ENCODE results near the gene BMI1. TPM values are rescaled to one million over a fixed set of nuclear protein-coding genes. Genes with fewer than 3 reads are reported as not detected.
"Not testable (repeated sequence)": the region's sequence is repeated elsewhere in the genome, so short reads cannot be mapped to it uniquely, and the experiment has no call there.

Gene BMI1
- 10 to 100 TPM; 15.5 to 35.5 (median 25.0) TPM for polyA plus RNA-seq

DNA sequence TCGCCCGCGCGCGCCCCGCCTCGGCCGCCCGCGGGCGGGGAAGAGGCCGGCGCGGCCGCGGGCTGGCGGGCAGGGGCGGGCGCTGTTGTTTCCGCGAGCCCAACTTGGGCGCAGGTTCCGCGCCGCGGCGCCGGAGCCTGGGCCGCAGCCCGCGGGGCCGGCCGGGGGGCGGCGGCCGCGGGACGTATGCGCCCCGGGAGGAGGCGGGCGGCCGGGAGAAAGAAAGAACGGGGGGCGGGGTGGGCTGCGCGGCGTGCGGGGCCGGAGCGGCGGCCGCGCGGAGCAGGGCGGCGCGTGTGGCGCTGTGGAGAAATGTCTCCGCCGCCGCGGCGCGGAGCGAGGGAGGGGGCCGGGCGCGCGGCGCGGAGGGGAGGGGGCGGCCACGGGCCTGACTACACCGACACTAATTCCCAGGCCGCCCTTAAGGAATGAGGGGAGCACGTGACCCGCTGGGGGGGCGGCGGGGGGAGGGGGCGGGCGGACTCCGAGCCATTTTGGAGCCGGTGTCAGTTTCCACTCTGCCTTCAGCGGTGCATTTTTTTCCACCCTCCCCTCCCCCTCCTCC is at the start of gene BMI1:
BMI1 (plus strand) TSS at position 509 of the 565 bp plus-strand sequence. CDS start 5,351 bp downstream, outside the sequence.
- H3K27ac ChIP-seq (ENCODE audit: low read depth, low read length) = peak within 1 kb of the TSS; percentile 46
- 0 to 1% (median 0%) methylated on average over 23 to 73 of the region's 85 CpGs for WGBS, 3 donors

DNA sequence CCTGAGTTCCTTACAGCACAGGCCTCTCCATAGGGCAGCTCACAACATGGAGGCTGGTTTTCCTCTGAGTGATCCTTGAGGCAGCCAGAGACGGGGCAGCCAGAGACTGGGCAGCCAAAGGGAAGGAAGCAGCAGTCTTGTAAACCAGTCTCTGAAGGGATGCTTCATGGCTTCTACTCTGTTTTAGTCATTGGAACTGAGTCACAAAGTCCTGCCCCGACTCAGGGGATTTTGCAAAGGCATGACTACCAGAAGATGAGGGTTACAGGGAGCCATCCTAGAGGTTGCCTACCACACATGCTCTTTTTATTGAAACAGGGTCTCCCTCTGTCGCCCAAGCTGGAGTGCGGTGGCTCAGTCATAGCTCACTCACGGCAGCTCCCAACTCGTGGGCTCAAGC is 49.1 kb upstream of the BMI1 start:
- WGBS, 3 donors = 90 to 93% (median 91%) methylated on average over 6 of the region's 6 CpGs

GRCh38 chr10:22278441-22278782 is 42.5 kb upstream of the BMI1 start:
- WGBS, 3 donors = 95 to 99% (median 96%) methylated on average over 4 of the region's 4 CpGs
- no peak overlapping the region for H3K27ac ChIP-seq (ENCODE audit: low read depth, low read length)

More for the DNA sequence above, 49.1 kb upstream of the BMI1 start:
- no peak overlapping the region for H3K27ac ChIP-seq (ENCODE audit: low read depth, low read length)

- 55 to 65% (median 64%) methylated on average over 6 of the region's 6 CpGs for WGBS, 3 donors
- no peak overlapping the region for H3K27ac ChIP-seq (ENCODE audit: low read depth, low read length)
Measured at GRCh38 chr10:22280078-22280477, 40.8 kb upstream of the BMI1 start.

DNA sequence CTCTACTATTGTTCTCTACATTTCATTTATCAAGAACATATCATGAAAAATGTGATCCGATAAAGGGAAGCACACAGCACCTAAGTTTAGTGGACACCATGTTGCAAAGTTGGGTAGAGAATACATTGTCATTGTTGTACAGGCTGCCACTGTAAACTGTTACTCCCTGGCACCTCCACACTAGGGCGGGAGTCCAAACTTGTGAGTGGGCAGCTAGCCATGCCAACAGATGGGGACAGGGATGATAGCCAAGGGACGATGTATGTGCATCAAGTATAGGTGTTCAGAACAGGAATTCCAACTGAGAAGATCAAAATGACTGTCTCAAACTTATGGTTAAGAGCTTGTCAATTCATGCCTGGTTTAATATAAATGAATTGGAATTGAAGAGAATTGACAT is 35.8 kb upstream of the BMI1 start:
- WGBS, 3 donors = 72 to 94% (median 82%) methylated on average over 3 of the region's 3 CpGs
- no peak overlapping the region for H3K27ac ChIP-seq (ENCODE audit: low read depth, low read length)

- no peak overlapping the region for H3K27ac ChIP-seq (ENCODE audit: low read depth, low read length)
- 89 to 90% (median 90%) methylated on average over 3 of the region's 3 CpGs for WGBS, 3 donors
Measured at GRCh38 chr10:22293747-22294404, 27.0 kb upstream of the BMI1 start.

GRCh38 chr10:22294694-22295093 is 26.2 kb upstream of the BMI1 start:
- WGBS, 3 donors = 26 to 52% (median 46%) methylated on average over 2 of the region's 2 CpGs
- H3K27ac ChIP-seq (ENCODE audit: low read depth, low read length) = no peak overlapping the region

DNA sequence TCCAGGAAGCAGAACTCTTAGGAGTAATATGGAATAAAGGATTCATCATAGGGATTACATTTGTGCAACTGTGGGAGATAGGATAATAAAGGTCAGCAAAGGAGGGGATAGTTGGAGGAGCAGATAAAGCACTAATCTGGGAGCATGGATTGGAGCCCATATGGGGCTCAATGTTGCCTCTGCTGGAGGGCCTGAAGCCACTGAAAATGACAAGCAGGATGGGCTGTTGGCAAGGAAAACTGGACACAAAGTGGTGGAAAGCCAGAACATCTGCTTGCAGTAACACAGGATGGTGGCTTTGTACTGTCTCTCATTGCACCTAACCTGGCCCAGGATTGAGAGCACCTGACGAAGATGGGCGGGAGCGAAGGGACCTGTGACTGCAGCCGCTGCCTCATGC is 19.7 kb upstream of the BMI1 start:
- no peak overlapping the region for H3K27ac ChIP-seq (ENCODE audit: low read depth, low read length)
- WGBS, 3 donors = 96 to 97% (median 96%) methylated on average over 4 of the region's 4 CpGs

DNA sequence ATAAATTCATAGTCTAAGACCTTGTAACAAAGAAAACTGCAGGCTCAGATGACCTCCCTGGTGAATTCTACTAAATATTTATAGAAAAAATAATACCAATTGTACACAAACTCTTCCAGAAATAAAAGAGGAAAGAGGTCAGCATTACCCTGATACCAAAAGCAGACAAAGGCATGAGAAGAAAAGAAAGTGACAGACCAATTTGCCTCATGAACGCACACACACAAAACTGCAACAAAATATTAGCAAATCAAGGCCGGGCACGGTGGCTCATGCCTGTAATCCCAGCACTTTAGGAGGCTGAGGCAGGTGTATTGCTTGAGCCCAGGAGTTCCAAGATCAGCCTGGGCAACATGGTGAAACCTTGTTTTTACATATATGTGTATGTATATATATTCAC is 17.4 kb upstream of the BMI1 start:
- no peak overlapping the region for H3K27ac ChIP-seq (ENCODE audit: low read depth, low read length)
- WGBS, 3 donors = 95 to 98% (median 97%) methylated on average over 3 of the region's 3 CpGs

DNA sequence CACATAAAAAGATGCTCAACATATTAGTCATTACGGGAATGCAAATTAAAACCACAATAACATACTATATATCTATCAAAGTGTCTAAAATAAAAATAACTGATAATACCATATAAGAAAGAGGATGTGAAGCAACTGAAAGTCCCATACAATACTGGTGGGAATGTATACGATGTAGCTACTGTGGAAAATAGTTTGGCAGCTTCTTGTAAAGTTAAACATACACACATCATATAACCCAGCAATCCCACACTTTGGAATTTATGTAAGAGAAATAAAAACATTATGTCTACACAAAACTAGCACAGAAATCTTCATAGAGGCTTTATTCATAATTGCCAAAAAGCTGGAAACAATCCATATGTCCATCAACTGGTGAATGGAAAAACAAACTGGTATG is 15.2 kb upstream of the BMI1 start:
- 80 to 87% (median 80%) methylated on average over 2 of the region's 2 CpGs for WGBS, 3 donors
- no peak overlapping the region for H3K27ac ChIP-seq (ENCODE audit: low read depth, low read length)

DNA sequence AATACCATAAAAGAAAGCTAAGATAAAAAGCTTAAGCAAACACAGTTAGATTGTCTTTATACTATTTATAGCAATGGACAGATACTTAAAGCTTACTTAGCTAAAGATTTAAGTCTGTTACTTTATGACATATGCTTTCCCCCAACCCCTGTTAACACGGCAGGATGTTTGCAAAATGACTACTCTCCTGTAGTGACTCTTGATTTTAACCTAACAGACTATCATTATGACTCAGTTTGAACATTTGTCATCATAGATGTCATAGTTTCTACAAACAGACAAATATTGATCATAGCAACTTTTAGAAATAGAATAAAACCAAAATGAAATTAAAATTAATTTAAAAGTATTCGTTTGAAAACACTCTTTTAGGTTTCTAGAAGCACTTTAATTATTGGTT is 12.5 kb upstream of the BMI1 start:
- H3K27ac ChIP-seq (ENCODE audit: low read depth, low read length) = no peak overlapping the region
- WGBS, 3 donors = 75 to 86% (median 84%) methylated on average over 2 of the region's 2 CpGs

DNA sequence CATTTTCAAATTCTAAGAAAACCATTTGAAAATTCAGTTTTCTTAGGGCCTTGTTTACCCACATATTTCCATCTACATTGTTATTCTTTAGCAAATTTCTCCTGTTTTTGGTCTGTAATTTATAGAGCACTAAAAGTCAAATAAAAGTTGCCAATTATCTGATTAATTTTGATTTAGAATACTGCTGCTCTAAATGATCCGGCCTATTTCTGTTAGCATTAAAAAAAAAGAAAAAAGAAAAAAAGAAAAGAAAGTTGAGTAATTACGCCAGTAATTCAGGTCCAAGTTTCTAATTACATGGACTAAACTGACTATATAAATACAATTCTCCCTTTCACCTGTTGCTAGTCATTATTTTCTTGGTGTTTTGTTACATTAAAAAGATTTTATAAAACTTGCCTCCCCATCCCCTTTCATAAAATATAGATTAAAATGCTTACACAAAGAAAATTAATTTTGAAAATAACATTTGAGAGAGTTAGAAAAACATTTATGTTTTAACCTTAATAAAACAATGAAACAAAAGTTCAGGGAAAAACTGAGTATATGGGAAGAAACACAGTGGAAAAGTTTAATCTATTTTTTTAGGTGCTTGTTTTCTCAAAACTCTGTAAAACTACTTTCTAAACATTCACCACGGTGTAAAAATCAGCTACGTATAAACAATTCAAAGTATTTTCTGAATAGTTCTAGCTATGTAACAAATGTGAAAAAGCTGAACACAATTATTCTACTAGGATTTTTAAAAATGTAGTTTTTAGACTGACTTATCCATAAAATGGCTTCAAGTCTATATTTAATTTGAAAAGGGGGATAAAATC is 11.5 kb upstream of the BMI1 start:
- 95 to 98% (median 97%) methylated on average over 4 of the region's 4 CpGs for WGBS, 3 donors
- no peak overlapping the region for H3K27ac ChIP-seq (ENCODE audit: low read depth, low read length)

GRCh38 chr10:22310012-22310411 is 10.9 kb upstream of the BMI1 start:
- not testable (repeated sequence) for H3K27ac ChIP-seq (ENCODE audit: low read depth, low read length)
- 95 to 97% (median 97%) methylated on average over 10 of the region's 10 CpGs for WGBS, 3 donors

DNA sequence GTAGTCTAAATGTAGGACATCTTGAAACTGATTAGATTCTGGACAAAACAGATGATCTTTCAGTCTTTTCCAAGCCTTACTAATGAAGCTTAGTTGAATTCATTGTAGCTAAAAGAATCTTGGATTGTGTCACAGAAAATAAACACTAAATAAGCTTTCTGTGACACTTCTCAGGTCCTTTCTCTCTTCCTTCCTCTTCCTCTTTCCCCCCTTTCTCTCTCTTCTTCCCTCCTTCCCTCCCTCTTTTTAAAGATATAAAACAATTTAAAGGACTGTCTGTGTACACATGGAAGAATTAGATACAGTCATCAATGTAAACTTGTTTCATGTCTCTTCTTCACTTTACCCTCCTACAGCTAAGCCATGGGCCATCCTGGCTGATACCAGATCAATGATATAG is 10.0 kb upstream of the BMI1 start:
- H3K27ac ChIP-seq (ENCODE audit: low read depth, low read length) = no peak overlapping the region

DNA sequence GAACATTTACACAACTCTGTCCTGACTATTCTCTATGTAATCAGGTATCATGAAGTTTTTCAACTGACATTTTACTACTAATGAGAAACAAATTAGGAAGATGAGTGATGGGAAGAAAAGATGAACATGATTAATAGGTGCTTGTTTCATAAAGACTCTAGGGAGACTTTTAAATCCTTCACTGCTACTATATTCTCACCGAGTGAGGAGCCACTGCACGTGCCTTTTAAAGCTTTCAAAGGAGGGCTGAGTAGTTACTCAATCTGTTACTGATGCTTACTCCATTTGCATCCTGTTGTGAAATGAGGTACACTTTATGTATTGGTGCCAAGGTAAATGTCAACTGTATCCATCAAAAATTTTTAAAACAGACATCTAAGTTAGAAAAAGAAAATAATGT is 6.0 kb upstream of the BMI1 start:
- WGBS, 3 donors = 47 to 77% (median 56%) methylated on average over 2 of the region's 2 CpGs
- no peak overlapping the region for H3K27ac ChIP-seq (ENCODE audit: low read depth, low read length)

DNA sequence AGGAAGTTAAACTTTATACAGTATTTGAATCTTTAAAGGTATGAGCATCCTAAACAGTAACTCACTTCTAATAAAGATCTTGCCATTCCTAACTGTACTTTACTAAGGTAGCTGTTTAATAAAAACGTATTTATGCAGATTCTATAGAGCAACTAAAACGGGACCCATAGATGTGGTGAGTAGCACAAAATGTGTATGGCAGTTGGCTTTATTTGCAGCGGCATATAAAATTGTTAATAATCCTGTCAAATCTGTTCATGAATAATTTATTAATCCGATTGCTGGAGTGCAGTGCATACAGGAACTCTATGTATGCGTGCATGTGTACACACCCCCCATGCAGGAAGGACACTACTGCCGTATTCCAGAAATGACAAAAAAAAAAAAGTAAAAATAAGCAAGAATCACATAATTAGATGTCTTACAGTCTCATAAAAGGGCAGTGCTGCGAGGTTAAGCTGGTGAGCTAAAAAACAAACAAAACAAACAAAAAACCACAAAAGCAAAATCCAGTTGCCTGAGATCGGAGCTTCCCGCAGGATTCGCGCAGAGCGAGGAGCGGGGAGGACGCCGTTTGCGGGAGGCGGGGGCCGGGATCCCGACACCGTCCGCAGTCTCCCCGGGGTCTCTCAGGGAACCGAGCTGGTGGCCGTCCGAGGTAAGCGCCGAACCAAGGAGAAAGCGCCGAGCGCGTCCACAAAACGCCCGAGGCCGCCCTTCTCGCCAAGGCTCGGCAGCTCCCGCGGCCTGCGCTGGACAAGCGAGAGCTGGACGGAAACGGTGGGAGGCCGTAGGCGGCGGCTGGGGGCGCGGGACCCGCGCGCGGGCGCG is 5.2 kb upstream of the BMI1 start:
- peak overlapping the region; percentile 73 for H3K27ac ChIP-seq (ENCODE audit: low read depth, low read length)
- WGBS, 3 donors = 1% methylated on average over 51 to 53 of the region's 53 CpGs

DNA sequence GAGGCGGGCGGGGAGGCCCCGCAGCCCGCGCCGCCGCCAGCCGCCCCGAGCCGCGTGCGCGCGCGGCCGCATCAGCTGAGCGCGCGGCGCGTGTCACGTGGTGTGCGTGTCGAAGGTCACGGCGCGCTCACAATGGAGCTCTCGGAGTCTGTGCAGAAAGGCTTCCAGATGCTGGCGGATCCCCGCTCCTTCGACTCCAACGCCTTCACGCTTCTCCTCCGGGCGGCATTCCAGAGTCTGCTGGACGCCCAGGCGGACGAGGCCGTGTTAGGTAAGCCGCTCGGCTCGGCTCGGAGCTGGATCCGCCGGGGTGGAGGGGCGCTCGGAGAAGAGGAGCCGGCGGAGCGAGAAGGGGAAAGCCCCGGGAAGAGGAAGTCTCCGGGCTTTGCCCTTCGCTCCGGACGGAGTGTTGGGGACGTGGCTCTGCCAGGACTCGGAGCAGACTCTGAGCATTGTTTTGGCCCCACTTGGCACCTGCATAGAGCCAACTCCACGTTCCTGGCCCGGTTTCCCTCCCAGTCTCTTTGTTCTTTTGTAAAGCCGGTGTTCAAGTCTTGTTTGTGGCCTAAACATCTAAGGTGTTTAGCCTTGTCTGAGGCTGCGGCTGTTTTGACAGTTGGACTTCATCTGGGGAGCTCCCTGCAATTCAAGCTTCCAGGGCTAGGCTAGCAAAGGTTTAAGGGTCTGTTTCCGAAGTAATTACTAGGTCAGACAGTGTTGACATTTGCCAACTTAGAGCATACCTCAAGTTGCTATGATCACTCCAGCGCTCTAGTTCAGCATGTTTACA is 4.4 kb upstream of the BMI1 start, which contains the start of gene COMMD3:
COMMD3 (plus strand) TSS at position 103 of the 790 bp plus-strand sequence; CDS start at position 133, 30 bp downstream.
- peak within 1 kb of the TSS; percentile 73 for H3K27ac ChIP-seq (ENCODE audit: low read depth, low read length)
- WGBS, 3 donors = 0% methylated on average over 47 to 63 of the region's 63 CpGs

DNA sequence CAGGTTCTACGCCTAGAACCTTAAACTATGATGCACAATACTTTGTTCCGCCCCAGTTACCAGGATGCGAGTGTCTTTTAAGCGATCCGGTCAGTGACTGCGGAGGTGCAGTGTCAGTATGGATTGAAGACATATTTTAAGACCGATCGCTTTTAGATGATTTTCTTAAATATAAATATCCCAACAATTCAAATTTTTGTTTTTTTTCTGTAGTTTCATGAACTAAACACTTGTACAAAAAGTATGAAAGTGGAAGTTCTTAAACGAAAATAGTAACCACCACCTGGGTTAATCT is 3.9 kb upstream of the BMI1 start:
- WGBS, 3 donors = 9 to 15% (median 13%) methylated on average over 9 of the region's 9 CpGs
- H3K27ac ChIP-seq (ENCODE audit: low read depth, low read length) = no peak overlapping the region
